Measurements from ENCODE around the gene ATP10D.

The ATP10D gene

GRCh38 chr4:47621181-47621580 lies 136.1 kb downstream of the ATP10D start:
- TF ChIP-seq CTCF (IDR thresholded peaks at IDR 0.05; ENCODE audit: low read depth, low read length): no peak

GRCh38 chr4:47624031-47624441 lies 139.0 kb downstream of the ATP10D start:
- no peak for TF ChIP-seq CTCF (IDR thresholded peaks at IDR 0.05; ENCODE audit: low read depth, low read length)
- H3K4me3 ChIP-seq (ENCODE audit: low read depth, low read length): no peak overlapping the region

More at GRCh38 chr4:47621181-47621580, 136.1 kb downstream of the ATP10D start:
- no peak overlapping the region for H3K4me3 ChIP-seq (ENCODE audit: low read depth, low read length)

DNA sequence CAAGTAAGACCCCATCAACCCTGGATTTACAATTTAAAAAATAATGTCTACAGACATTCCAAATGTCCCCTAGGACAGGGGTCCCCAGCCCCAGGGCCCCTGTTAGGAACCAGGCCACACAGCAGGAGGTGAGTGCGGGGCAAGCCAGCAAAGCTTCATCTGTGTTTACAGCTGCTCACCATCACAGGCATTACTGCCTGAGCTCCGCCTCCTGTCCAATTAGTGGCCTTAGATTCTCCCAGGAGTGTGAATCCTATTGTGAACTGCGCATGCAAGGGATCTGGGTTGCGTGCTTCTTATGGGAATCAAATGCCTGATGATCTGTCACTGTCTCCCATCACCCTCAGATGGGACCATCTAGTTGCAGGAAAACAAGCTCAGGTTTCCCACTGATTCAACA lies 146.1 kb downstream of the ATP10D start:
- no peak for TF ChIP-seq CTCF (IDR thresholded peaks at IDR 0.05; ENCODE audit: low read depth, low read length)

DNA sequence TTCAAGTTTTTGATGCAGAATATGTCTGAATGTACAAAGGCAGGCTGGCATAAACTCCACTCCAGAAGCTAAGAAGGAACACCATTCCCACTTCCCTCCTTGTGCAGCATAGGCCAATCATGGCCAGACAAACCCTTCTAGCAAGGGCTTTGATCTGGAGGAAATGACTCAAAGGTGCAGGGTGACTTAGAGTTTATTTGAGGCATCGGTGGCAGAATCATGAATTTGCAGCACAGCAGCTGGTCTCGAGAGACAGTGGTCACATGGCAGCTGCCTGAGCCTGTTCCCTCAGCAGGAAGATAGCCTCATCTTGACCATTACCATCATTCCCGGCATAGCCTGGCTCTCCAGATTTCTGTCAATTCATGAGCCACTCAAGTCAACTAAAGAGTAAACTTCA lies 154.5 kb downstream of the ATP10D start:
- TF ChIP-seq CTCF (IDR thresholded peaks at IDR 0.05; ENCODE audit: low read depth, low read length): no peak
- H3K4me3 ChIP-seq (ENCODE audit: low read depth, low read length): no peak overlapping the region

More for the DNA sequence above, 146.1 kb downstream of the ATP10D start:
- no peak overlapping the region for H3K4me3 ChIP-seq (ENCODE audit: low read depth, low read length)

GRCh38 chr4:47640911-47641310 lies 155.8 kb downstream of the ATP10D start:
- no peak for TF ChIP-seq CTCF (IDR thresholded peaks at IDR 0.05; ENCODE audit: low read depth, low read length)
- no peak overlapping the region for H3K4me3 ChIP-seq (ENCODE audit: low read depth, low read length)

- no peak for TF ChIP-seq CTCF (IDR thresholded peaks at IDR 0.05; ENCODE audit: low read depth, low read length)
- H3K4me3 ChIP-seq (ENCODE audit: low read depth, low read length): no peak overlapping the region
These were observed 156.7 kb downstream of the ATP10D start for GRCh38 chr4:47641755-47642154.

DNA sequence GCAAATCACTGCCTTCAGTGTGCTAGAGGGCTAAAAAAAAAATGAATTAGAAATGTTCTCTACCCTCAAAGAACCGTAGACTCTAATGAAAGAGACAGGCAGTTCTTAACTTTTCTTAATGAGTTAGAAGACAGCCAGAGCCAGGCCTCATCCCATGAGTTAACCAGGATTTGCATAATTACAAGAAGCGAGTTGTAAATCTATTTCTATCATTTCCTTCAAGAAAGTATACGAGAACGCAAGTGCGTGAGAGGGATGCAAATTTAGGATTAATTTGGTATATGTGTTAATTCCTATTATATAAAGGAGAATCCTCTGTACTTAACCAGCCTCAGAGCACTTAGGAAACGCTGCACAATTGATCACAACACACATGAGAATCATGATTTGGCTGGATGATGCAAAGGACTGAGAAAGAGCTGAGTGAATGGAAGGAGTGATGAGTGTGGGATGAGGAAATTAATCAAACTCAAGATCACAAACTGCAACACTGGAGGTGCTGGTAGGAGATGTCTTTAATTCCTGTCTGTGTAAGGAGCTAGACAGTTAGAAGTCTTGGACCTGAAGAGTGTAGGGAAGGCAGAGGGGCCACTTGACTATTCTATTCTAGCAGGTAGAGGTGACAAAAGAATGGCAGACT lies 157.2 kb downstream of the ATP10D start:
- H3K4me3 ChIP-seq (ENCODE audit: low read depth, low read length): no peak overlapping the region
- TF ChIP-seq CTCF (IDR thresholded peaks at IDR 0.05; ENCODE audit: low read depth, low read length): no peak
